Smooth muscle cell of the brain vasculature (primary cell): ENCODE data around the gene CNTNAP3B.
"Not testable (repeated sequence)": the region's sequence is repeated elsewhere in the genome, so short reads cannot be mapped to it uniquely, and the experiment has no call there.

Source experiments
- DNase-seq: peaks from one replicate; pipeline ENCODE4 v3.0.0-alpha.2; 2012; ENCODE audit warnings: low read depth, low spot score

The CNTNAP3B gene

GRCh38 chr9:41977965-41978600 lies 151.1 kb downstream of the CNTNAP3B start:
- not testable (repeated sequence) for DNase-seq

- not testable (repeated sequence) for DNase-seq
Measured at GRCh38 chr9:41974906-41975305, 154.3 kb downstream of the CNTNAP3B start.

DNA sequence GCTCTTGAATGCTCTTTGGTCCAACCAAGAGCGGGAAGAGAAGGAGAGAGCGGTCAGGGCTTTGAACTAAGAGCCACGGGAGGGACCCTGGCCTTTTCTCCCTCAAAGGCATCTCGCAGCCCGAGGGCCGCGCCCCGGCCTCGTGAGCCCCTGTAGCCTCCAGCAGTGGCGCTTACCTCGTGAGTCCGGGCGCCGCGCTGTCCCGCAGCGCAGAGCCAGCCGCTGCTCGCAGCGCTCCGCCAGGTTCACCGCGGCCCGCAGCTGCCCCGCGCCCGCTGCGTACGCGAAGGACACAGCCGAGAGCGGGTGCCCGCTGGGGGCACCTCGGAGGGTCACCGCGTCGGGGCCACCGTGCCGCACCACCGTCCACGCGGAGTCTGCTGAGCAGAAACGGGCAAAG lies 176.2 kb downstream of the CNTNAP3B start:
- not testable (repeated sequence) for DNase-seq

DNA sequence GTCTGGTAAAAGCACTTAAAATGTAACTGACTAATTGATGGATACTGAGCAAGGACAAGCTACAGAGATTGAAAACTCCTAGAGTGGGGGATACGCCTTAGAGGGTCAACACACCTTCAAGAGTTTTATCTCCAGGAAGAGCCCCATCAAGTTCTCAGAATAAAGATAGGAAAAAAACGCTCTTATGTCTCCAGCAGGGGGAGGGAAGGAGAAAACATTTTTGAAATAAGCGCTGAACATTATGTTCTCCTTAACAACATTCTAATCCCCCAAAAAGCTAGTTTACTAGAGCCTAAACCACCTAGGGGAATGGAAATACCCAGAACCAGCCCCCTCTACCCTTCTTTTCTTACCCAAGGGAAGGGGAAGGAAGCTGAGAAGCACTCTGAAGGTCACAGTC lies 187.5 kb downstream of the CNTNAP3B start:
- DNase-seq, result not testable (repeated sequence)

GRCh38 chr9:41938143-41938542 lies 191.1 kb downstream of the CNTNAP3B start:
- DNase-seq, result not testable (repeated sequence)

DNA sequence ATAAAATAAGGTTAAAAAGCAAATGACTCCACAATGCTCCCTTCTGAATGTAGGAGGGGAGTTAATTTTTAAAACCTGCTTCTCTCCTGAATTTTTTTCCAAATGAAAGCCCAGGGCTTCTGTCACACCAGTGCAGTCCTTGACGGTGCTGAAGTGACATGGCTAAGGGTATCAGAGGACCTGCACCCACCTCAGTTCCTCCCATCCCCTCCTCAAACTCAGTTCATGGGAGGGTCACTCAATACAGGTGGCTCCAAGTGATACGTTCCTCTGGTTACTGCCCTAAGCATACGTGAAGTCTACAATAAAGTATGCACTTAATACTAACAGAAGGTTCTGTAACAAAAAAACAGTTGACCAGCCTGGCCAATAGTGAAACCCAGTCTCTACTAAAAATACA lies 193.5 kb downstream of the CNTNAP3B start:
- not testable (repeated sequence) for DNase-seq

DNA sequence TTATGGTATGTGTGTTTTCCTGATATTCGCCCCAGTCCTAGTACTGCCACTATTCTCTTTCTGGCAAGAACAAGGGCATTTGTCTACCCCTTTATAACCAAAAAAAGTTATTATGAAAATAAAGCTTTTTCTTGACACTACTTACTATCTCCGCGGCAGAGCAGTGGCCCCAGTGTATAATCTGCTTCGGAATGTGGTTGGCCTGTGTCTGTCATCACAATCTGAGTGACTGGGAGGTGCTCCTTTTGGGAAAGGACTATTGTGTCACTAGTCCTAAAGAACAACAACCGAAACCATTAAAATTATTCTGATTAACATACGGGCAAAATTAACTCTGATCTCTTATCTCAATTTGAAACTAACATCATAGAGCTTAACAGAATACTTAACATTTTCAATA lies 200.1 kb downstream of the CNTNAP3B start:
- DNase-seq, result not testable (repeated sequence)

DNA sequence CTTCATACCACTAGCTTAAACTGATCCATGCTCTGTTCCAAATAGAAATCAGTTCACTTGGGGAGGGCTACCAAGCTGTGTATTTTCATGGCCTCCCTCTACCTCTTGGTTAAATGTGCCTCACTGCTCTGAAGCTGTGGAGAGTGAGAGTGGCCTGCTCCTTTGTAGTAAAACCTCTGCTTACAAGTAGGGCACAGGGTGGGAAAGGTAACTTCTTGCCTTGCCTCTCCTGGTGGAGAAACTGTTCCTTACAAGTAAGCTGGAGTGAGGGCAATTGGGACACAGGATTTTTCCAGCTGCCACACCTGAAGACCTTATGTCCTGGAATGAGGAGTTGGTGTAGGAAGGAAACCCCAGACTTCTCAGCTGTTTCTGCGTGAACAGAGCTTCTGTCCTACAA lies 211.9 kb downstream of the CNTNAP3B start:
- not testable (repeated sequence) for DNase-seq

- not testable (repeated sequence) for DNase-seq
Measured at GRCh38 chr9:41905488-41905887, 223.7 kb downstream of the CNTNAP3B start.

DNA sequence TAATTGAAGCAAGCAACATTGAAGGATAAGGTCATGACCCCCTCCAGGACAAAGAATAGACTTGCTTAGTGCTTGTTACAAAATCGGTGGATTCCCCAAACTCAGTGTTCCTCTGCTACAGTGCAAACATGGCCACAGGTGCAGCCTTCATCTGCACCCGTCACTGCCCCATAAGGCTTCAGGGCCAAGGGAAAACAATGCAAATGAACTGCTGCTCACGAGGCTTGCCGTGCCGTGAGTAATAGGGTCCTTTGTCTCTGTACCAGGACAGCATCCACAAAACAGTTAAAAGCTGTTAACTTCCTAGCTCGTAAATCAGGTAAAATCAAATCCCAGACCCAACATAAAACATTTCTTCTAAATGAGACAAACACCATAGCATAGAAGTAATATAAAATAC lies 226.5 kb downstream of the CNTNAP3B start:
- not testable (repeated sequence) for DNase-seq

DNA sequence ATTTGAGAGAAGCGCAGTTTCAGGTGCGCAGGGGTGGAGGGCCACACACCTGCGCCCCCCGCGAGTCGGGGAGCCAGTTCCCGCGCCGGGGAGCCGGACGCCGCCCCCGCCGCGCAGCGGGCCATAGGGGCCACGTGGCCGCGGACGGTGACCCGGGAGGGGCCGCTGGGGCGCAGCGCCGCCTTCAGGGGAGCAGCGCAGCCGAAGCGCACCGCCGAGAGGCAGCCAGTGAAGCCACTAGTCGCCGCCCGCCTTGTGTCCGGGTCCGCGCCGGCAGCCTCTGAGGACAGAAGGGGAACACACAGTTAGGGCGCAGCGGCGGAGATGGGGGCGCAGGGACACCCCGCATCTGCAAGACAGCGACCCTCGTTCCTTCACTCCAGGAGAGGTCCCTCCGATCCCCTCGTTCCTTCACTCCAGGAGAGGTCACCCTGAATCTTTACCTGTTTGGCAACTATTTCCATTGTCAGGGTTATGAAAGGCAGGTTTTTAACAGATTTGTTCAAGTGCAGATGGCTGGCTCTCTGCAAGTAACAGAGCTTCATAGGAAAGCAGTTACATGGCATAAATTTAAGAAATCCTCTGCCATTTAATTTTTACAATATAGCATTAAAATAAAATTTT lies 230.4 kb downstream of the CNTNAP3B start:
- not testable (repeated sequence) for DNase-seq

DNA sequence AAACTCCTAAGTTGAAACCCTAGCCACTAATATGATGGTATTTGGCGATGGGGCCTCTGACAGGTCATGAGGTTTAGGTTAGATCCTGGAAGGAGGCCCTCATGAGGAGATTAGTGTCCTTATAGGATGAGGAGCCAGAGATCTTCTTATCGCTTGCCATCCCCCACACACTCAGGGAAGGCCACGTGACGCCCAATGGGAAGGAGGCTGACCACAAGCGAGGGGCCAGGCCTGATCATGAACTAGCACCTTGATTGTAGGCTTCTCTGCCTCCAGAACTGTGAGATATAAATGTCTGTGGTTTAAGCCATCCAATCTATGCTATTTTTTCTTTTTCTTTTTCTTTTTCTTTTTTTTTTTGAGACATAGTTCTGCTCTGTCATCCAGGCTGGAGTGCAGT lies 254.7 kb downstream of the CNTNAP3B start:
- not testable (repeated sequence) for DNase-seq

DNA sequence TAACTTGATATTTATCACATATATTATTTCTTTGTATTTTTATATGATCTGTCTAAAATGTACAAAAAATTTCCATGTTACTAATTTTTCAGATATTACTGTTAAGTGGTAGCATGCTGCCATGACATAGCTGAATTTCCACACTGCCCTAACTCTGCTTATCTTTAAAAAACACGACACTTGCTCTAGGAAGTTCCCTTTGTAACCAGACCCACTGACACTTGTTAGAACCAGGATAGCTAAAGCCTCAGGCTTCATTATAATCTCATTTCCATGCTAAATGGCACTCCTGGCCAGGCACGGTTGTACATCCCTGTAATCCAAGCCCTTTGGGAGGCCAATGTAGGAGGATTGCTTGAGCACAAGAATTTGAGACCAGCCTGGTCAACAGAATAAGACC lies 273.8 kb downstream of the CNTNAP3B start:
- DNase-seq, result not testable (repeated sequence)

DNA sequence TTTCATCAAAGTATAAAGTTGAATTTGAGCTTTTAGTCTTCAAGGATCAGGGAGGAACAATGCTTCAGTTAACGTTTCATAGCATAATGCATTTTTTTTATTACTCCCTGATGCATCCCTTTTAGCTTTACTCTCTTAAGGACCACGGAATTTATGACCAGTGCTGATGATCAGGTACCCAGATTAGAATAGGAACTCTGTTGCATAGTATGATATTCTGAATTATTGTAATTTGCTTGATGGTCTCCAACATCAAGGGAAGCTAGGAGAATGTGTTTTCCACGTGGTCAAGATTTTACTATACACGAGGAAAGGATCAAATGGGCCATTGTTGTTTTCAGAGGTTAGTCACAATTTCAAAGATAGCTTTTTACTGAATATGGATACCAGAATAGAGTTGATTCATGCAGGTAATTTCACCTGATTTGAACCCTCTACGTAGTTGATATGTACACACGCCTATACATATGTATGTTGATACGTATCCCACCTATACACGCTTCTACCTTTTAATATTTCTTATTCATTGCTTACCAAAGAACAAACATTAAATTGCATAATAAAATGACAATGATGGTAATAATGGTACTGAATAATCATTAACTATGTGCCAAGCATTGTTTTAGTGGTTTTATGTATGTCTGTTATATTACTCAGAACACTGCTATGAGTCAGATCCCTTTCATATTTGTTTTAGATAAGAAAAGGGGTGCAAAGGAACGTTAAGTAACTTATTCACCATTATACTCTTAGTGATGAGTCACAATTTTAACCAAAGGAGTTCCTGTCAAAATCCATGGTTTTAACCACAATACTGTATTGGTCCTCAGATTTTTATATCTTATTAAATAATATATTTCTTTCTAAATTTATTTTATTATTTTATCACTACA lies 277.1 kb downstream of the CNTNAP3B start:
- not testable (repeated sequence) for DNase-seq

DNA sequence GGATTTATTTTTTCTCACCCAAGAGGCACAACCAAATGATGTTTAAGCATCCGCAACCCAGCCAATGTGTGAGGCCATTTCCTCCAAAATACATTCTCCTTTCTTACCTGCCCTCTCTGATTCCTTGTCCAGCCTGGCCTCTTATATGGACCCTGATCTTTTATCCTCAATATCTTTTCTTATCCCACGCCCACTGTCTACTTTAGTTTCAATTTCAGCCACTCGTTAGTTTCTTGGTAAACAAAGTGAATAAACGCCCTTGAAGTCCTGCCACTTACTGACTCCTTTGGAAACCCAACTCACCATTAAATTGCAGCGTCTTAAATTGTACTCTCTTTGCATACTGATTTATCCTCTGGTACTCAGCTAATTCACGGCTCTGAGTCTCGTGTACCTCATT lies 281.4 kb downstream of the CNTNAP3B start:
- not testable (repeated sequence) for DNase-seq
